GM18868 (cell line): ENCODE results near the gene POU6F2.

ENCODE experiments used
- ATAC-seq: cut with Tn5 transposase; IDR thresholded peaks from one replicate; pipeline ENCODE4 v1.9.1; 2021; ENCODE audit warnings: mild to moderate bottlenecking, moderate library complexity; ENCODE audit not compliant: unreplicated experiment

Gene POU6F2

DNA sequence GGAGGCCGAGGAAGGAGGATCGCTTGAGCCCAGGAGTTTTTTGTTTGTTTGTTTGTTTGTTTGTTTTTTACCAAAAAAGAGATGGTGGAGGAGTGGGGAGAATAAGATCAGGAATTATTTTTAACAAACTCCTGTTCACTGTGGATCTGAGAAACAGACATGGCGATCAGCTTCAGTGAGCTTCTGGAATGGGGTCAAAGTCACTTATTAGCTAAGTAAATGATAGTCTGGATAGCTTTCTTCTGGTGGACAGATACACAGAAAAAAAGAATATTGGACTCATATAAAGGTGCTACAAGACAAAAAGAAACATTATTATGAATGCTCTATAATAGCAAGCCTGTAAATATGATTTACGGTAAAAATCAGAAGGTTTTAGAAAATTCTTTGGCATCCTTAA, 85.1 kb downstream of the POU6F2 start:
- ATAC-seq = no peak

DNA sequence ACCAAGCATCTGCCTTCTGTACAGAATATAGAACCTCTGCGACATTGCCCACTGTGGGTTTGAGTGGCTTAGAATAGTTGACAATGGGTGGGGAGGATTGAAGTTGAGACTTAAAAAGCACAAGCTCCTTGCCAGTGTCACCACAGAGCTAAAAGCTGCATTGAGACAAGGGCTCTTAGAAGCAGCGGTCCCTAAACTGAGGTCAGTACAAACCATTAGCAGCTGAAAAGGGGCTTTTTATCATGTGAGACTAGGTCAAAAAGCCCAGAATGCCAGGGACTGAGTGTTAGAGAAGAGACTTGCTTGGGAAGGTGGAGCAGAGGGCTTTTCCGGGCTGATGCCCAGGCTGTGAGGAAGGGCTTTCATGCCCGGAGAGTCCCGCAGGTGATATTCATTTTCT, 91.3 kb downstream of the POU6F2 start:
- ATAC-seq = no peak

DNA sequence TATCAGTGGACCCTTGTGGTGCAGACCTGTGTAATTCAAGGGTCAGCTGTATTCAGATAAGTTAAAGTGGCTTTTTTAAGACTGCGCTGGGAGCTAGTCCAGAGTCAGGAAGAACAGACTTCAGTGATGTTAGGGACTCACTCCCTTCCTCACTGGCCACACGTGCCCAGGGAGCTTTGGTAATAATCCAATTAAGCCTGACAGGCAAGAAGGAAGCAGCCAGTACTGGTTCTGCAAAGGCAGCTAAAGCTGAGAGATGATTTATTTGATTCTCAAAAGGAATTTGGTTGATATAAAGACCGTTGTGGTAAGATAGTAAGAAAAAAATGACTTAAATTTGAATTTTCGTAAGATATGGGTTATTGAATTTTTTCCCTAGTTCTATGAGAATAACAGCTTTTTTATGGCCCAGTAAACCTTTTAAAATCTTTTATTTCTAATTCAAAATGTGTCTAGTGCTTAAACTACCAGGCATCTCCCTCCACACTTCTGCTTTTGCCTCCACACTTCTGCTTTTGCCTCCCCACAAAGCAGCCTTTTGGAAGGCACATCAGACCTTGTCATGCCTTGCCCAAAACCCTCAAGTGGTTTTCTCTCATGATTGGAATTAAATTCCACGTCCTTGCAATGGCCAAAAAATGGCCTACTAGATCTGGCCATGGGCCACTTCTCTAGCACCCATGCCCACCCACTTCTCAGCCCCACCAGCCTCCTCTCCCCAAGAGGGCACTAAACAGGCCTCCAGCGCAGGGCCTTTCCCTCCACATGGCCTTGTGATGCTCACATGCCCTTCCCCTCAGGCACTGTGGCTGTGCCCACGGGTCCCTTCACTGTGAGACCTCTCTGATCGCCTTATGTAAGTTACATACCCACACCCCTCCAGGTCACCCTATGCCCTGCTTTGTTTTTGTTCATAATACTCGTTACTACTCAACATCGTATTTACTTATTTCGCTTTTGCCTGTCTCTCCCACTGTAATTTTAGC, 92.5 kb downstream of the POU6F2 start:
- no peak for ATAC-seq

DNA sequence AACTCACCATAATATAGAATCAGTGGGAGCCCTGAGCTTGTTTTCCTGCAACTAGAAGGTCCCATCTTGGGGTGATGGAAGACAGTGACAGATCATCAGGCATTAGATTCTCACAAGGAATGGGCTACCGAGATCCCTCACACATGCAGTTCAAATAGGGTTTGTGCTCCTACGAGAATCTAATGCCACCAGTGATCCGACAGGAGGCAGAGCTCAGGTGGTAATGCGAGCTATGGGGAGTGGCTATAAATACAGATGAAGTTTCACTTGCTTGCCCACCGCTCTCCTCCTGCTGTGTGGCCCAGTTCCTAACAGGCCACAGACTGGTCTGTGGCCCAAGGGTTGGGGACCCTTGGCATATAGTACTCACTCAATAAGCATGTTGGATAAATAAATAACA, 93.4 kb downstream of the POU6F2 start:
- no peak for ATAC-seq

DNA sequence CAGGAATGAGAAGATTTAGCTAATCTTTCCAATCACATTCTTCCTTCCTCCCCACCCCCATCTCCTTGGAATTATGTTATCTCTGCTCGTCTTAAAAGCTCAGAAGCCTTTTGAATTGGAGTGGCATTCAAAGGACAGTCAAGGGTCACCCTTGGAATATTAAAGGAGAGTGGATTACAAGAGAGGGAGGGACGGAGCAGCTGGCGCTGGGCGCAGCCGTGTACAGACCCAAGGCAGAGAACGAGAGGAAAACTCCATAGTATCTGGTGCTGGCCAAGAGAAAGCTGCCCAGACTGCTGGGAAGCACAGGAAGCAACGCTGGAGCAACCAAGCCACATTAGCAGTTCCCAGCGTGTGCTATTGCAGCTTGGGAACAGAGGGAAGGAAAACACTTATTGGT, 95.7 kb downstream of the POU6F2 start:
- ATAC-seq = no peak

DNA sequence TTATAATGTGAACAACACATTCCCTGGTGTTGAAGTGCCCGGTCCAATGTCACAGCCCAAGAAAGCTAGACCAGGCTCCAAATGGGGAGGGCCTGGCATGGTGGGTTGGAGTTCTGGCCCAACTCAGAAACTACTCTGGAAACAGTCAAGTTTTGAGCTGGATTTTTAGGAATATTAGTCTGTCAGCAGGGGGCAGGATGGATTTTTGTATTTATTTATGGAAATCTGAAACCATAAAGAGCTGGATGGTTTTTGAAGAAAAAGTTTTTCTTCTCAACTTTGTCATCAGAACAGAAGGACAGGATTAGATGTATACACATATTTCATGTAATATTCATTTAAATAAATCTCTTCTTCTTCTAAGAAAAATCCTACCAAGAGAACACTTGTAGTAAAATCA, 97.5 kb downstream of the POU6F2 start:
- no peak for ATAC-seq

DNA sequence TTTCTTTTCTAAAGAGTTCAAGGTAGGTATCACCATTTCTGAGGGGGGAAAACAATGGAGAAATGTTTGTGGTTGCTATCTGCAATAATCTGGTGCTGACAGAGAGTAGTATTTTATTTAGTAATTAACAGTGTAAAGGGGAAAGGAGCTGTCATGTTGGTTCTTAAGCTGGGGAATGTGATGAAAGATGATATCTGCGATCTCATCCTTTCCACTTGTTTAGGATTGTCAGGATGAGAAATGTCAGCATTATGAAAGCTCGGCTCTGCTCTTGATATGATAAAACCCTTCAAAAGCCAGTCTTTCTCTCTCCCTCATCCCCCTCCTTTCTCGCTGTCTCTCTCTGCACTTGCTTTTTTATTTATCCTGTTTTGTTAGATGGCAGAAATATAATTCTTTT, 106.1 kb downstream of the POU6F2 start:
- ATAC-seq = no peak

DNA sequence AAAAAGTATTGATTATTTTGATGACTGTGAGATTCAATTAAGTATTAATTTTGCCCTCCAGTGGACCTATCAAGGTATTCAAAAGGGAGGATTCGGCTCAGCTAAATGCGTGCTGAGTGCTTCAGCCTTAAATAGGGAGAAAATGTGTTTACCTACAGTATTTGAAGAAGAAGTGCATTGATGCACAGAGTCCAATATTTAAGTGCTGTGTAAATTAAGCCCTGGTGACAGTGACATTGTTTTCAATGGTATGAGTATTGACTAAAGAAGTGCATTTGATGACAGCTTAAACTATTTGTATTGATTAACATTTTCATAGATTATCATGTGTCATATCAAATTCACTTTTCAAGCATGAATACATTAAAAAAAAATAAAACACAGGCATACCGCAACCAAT, 106.6 kb downstream of the POU6F2 start:
- ATAC-seq = no peak

DNA sequence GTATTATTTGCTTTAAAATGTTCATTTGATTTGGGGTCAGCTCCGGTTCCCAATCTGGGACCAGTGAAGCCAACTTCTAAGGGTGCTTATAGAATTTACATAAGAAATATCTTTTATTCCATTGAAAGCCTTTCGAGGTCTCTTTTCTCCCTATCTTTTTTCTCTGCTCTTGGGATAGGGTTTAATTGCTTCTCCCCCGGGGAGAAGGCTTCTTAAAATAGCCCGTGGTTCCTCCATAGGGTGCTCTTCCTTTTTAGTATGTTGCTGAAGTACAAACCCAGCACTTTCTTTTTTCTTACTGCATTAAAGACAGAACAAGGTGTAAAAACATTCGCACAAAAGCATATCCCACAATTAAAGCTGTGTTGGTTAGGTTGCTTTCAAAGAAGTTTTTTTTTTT, 107.5 kb downstream of the POU6F2 start:
- no peak for ATAC-seq

DNA sequence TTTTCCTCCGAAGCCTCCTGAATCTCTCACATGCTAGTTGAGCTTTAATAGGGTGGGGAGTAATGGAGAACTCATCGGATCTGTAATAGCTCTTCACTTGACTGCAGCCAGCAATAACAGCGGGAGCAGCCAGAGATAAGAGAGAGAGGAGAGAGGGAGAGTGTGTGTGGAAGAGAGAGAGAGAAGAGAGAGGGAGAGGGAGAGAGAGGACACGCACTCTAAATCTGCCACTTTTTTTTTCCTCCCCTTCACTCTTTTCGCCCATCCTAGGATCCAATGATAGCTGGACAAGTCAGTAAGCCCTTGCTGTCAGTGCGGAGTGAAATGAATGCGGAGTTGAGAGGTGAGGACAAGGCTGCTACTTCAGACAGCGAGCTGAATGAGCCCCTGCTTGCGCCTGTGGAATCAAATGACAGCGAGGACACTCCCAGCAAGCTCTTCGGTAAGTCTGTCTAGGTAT, 107.9 kb downstream of the POU6F2 start:
- ATAC-seq = no peak

DNA sequence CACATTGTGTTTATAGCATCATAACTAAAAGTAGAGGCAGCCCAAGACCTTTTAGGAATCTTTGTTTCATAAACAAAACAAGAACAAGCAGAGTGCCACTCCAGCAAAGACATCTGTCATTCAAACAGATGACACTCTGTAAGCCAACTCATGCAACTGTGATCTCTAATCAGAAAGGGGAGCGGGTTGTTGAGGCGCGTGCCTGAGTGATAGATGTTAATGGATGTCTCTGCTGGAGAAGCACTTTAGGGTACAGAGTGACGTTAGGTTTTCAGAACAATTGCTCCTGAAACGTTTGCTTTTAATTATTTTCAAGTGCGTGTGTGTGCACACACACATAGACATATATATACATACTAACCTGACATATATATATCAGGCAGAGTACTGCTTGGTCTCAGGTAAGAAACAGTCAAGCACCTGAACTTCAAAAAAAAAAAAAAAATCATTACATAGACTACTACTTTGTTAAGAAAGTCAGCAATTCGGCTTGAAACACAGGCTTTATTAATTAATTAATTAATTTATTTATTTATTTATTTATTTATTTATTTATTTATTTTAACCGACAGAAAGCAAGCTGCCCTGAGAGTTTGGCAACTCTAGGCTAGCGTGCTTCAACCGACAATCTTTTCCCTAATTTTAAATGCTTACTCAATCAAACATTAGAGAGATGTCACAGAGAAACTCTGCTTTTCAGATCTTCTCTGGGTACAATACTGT, 109.1 kb downstream of the POU6F2 start:
- no peak for ATAC-seq

DNA sequence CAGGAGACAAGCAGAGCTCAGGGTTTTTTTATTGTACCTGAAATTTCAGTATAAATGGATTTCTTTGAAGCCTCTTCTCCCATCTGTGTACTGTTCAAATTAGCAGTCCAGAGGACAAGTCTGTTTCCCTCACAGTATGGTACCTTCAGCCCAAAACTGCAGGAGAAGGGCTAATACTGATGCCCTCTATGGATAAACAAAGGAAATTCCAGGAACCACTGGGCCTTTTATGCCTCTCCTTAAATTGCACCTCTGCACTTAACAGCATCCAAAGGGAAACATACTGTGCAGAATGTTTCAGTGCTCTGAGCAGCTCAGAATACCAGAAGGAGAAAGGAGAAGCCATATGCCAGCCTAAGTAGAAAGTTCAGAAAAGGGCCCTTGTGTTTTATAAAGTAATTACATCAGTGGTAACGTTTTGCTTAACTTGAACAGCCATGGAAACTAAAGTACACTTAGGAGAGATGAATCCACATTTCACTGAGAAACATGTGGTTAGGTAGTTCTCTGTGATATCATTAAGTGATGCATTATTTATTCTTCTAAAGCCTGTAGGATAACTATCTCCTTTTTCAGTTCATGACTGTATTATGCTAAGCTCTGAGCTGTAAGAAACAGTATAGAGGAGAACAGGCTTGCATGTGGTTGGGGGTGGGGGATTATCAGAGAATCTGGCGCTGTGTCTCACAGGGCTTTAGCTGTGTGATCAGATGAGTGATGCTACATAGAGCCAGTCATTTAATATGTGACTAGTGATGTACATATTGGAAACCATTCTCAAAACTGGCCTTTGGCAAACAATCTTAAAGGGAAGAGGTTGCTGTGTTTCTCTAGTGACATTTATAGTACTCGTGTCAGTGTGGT, 111.3 kb downstream of the POU6F2 start:
- ATAC-seq = no peak

DNA sequence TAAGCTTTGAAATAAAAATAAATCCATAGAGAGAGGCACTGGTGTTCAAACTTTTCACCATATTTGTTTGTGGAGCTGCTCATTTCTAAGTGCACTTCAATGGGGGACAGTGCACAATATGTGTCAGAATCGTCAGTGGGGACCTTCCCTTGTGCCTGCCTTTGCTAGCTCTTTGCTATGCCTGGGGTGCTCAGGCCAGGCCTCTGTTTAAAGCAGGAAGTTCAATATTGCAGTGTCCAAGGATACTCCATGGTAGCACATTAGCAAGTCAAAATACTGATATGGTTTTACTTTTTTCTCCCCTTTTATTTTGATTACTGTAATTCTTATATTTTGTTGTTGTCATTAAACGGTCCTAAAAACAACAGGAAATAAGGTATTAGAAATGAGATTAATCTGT, 113.4 kb downstream of the POU6F2 start:
- no peak for ATAC-seq

DNA sequence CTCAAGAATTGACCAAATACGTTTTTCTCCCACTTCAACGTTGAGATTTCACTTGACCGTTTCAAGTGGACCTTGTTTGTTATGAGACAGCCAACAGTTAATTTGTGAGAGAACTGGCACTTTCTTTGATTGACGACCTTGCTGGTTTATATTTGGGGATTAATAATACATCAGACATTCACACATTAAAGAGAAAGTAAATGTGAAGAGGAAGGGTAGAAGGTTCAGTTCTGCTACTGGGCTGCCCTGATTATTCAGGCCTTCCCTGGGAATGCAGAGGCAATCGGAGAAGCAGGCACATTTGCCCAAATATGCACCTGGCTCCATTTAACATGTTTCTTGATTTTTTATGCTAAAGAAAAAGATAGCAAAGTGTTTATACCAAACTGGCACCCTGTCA, 114.1 kb downstream of the POU6F2 start:
- no peak for ATAC-seq

DNA sequence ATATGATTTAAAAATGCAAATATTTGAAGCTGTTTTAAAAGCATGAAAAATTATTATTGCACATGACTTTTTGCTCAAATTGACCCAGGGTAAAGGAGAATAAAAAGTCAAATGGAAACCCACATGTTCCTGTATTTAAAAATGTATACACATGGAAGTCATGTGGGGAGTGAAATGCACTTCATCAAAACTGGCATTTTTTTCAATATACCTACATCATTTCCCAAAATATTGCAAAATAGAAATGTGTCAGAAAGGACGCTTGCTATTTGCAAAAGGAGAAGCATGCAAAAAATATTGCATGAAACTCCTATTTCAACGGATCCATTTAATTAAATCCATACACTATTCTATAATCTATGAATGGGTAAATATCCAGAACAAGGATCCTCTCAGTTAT, 117.0 kb downstream of the POU6F2 start:
- ATAC-seq = no peak

DNA sequence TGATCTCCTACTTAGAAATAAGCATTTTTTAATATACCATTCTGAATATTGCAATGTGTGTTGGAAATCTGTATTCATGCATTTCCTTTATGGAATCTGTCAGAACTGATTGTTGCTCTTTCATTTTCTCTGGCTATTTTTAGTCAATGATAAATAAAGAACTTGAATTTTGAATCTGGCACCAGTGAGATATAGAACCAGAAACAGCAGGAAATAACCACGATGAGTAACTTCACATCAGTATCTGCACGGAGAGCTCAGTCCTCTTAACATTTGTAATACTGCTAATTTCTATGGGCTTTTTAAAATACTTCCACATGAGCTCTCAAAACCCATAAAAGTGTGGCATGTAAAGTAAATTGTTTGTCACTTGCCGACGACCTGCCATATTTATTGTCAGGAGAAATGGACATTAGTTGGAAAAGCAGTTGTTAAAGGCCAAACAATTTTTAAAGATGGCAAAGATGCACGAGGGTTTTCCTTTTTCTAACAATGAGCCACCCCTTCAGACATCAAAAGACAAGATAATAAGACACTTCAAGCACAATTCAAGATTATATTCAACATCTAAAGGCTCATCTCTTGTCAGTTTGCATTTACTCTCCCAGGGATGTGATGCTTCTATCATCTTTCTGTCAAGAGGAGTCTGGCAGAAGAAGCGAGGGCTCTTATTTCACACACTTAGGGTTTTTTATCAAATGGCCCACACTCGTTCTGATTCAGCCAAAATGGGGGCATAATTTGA, 118.3 kb downstream of the POU6F2 start:
- ATAC-seq = no peak

DNA sequence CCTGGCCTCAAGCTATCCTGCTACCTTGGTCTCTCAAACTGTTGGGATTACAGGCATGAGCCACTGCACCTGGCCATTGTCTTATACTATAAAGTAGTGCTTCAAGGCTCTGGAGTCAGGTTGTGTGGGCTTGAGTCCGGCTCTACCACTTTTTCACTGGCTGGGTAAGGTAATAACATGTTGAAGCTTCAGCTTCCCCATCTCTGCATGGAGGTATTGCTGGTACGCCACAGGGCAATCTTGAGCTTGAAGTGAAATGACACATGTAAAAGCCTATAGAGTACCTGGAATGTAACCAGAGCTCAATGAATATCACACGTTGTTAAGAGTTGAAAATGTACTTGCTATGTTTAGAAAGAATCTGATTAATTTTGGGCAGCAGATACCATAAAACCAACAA, 120.8 kb downstream of the POU6F2 start:
- ATAC-seq = no peak

DNA sequence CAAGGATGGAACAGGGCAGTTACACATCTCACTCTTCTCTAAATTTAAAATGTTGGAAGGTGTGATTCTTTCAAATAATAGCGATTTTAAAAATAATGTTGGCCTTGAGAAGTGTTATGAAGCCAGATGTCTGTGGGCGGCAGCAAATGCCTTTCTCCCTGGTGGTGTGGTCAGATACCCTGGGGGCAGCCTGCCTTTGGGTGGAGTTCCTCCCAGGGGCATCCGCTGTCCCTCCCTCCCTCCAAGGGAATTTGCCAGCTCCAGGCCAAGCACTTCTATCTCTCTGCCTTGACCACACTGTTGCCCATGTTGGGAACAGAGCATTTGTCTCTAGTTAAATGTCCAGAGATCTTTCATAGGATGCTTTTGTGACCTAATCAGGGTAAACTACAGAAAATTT, 121.4 kb downstream of the POU6F2 start:
- ATAC-seq = no peak

DNA sequence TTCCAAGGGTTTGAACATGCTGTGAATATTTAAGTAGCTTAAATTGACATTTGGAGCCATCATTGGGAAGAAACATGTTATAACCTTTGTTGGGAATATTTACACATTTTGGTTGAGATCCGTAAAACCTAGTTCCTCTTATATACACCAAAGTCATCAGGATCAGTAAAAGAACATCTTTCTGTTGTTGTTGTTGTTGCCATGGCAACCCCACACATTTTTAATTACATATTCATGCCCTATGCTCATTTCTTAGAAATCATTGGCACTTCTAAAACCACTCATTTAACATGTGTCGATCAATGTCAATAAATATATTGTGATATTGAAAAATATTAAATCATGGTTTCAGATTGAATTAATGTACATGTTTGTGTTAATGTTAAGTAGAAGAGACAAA, 122.6 kb downstream of the POU6F2 start:
- ATAC-seq = no peak

DNA sequence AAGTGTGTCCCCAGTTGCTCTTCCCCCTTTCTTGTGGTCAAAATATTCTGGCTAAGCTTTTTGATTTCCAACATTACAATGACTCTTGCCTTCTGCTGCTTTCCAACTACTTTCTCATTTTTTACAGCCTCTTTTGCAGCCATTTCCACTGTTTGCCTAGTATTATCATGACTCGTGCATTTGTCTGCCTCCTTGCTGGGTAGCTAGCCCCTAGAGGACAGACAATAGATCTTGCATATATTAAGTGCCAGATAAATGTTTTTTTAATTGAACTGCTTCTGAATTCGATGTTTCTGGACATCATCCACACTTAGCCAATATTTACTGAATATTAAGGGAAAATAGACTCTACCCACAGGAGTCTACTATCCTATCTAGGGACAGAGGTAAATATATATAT, 124.5 kb downstream of the POU6F2 start:
- no peak for ATAC-seq
